ENCODE measurements around the gene TK2.
"Not testable (repeated sequence)": the region's sequence is repeated elsewhere in the genome, so short reads cannot be mapped to it uniquely, and the experiment has no call there.

- TF ChIP-seq ATF1 (CRISPR knock-in tag; IDR thresholded peaks at IDR 0.05); IRF2 (CRISPR knock-in tag; IDR thresholded peaks at IDR 0.05; ENCODE audit: borderline replicate concordance, low read depth); GRHL2 (CRISPR knock-in tag; IDR thresholded peaks at IDR 0.05; ENCODE audit: insufficient replicate concordance, severe bottlenecking); USF2 (CRISPR knock-in tag; IDR thresholded peaks at IDR 0.05); ZBTB43 (CRISPR knock-in tag; IDR thresholded peaks at IDR 0.05); CTCF (IDR thresholded peaks at IDR 0.05); NFE2L1 (CRISPR knock-in tag; IDR thresholded peaks at IDR 0.05): not testable (repeated sequence)
Measured at GRCh38 chr16:66496226-66496625, 53.7 kb downstream of the TK2 start.
